HepG2 (cell line): ENCODE results near the gene COMMD1. TPM values are rescaled to one million over a fixed set of nuclear protein-coding genes. Genes with fewer than 3 reads are reported as not detected.

Experiments
- AGO2 ChIP-seq: fragments of 200-400 bp; formaldehyde crosslinking; optimal IDR thresholded peaks from 2 replicates; pipeline ENCODE3; 2017; ENCODE audit warnings: mild to moderate bottlenecking, low read depth, low read length, moderate library complexity
- ARID2 ChIP-seq: sonication (generic); formaldehyde crosslinking; IDR thresholded peaks from 2 replicates; pipeline ENCODE4 v1.8.1; 2022; ENCODE audit warnings: mild to moderate bottlenecking, missing genetic modification reagents, borderline replicate concordance
- BRCA1 ChIP-seq: sonication (generic); formaldehyde crosslinking; IDR thresholded peaks from 2 replicates; pipeline ENCODE4 v1.4.0; 2020; ENCODE audit warnings: missing genetic modification reagents
- GLMP ChIP-seq: sonication (generic); formaldehyde crosslinking; IDR thresholded peaks from 2 replicates; pipeline ENCODE4 v1.9.0; 2021; ENCODE audit warnings: missing genetic modification reagents, mild to moderate bottlenecking, borderline replicate concordance
- HES4 ChIP-seq: sonication (generic); formaldehyde crosslinking; IDR thresholded peaks from 2 replicates; pipeline ENCODE4 v1.9.0; 2021; ENCODE audit warnings: mild to moderate bottlenecking, missing genetic modification reagents, borderline replicate concordance
- HOXD1 ChIP-seq: sonication (generic); formaldehyde crosslinking; IDR thresholded peaks from 2 replicates; pipeline ENCODE4 v1.5.0; 2020; ENCODE audit warnings: missing genetic modification reagents
- IKZF4 ChIP-seq: sonication (generic); formaldehyde crosslinking; IDR thresholded peaks from 2 replicates; pipeline ENCODE4 v1.5.1; 2020; ENCODE audit warnings: borderline replicate concordance, mild to moderate bottlenecking, low read depth, missing genetic modification reagents; ENCODE audit errors: not compliant biosample characterization
- JARID2 ChIP-seq: sonication (generic); formaldehyde crosslinking; IDR thresholded peaks from 2 replicates; pipeline ENCODE4 v1.8.1; 2023; ENCODE audit warnings: missing genetic modification reagents, inconsistent platforms; ENCODE audit not compliant: insufficient replicate concordance
- KAT2B ChIP-seq: fragments of 150-350 bp; IDR thresholded peaks from 2 replicates; pipeline ENCODE4 v1.6.1; 2014; ENCODE audit warnings: low read depth, low read length, borderline replicate concordance
- MAZ ChIP-seq, 2 experiments: sonication (generic) in 1 of 2; formaldehyde crosslinking in 1 of 2; IDR thresholded peaks; 2 replicates each; pipeline versions ENCODE4 v1.5.0 to v1.6.1; 2012 to 2020; ENCODE audit warnings: low read depth in 2 of 2, mild to moderate bottlenecking in 2 of 2, borderline replicate concordance in 1 of 2, improper control_type of control experiment in 1 of 2, low read length in 1 of 2, missing genetic modification reagents in 1 of 2, moderate library complexity in 1 of 2
- POLR2A ChIP-seq, 2 experiments: IDR thresholded peaks; 2 replicates each; pipeline ENCODE4 v1.6.1; 2011; ENCODE audit warnings: low read depth in 2 of 2, low read length in 2 of 2, mild to moderate bottlenecking in 1 of 2, moderate library complexity in 1 of 2; ENCODE audit not compliant: insufficient read depth in 1 of 2
- SOX6 ChIP-seq, 2 experiments: fragments of 450-650 bp in 1 of 2; sonication (generic) in 1 of 2; formaldehyde crosslinking in 1 of 2; IDR thresholded peaks; 2 replicates each; pipeline versions ENCODE4 v1.4.0 to v1.6.1; 2017 to 2020; ENCODE audit warnings: antibody characterized with exemption in 1 of 2, mild to moderate bottlenecking in 1 of 2, missing genetic modification reagents in 1 of 2
- STAT5B ChIP-seq: sonication (generic); formaldehyde crosslinking; IDR thresholded peaks from 2 replicates; pipeline ENCODE4 v1.4.0; 2020; ENCODE audit warnings: missing genetic modification reagents
- TARDBP ChIP-seq: sonication (generic); formaldehyde crosslinking; IDR thresholded peaks from 2 replicates; pipeline ENCODE4 v1.8.0; 2022; ENCODE audit warnings: mild to moderate bottlenecking, missing genetic modification reagents
- ZNF672 ChIP-seq: sonication (generic); formaldehyde crosslinking; IDR thresholded peaks from 2 replicates; pipeline ENCODE4 v1.8.1; 2022; ENCODE audit warnings: missing genetic modification reagents
- ZNF747 ChIP-seq: sonication (generic); formaldehyde crosslinking; IDR thresholded peaks from 2 replicates; pipeline ENCODE4 v1.8.1; 2023; ENCODE audit warnings: missing genetic modification reagents, mild to moderate bottlenecking, borderline replicate concordance
- ZNF800 ChIP-seq: sonication (generic); formaldehyde crosslinking; IDR thresholded peaks from 2 replicates; pipeline ENCODE4 v1.4.0; 2020; ENCODE audit warnings: missing genetic modification reagents
- ZNF878 ChIP-seq: sonication (generic); formaldehyde crosslinking; IDR thresholded peaks from 2 replicates; pipeline ENCODE4 v1.8.1; 2023; ENCODE audit warnings: mild to moderate bottlenecking, missing genetic modification reagents, moderate library complexity
- ZSCAN21 ChIP-seq: sonication (generic); formaldehyde crosslinking; IDR thresholded peaks from 2 replicates; pipeline ENCODE4 v1.8.0; 2022; ENCODE audit warnings: mild to moderate bottlenecking, missing genetic modification reagents, moderate library complexity, borderline replicate concordance
- polyA plus RNA-seq, 8 experiments: library from polyadenylated mRNA; depleted of rRNA in 3 of 8; stranded (reverse) in 7 of 8; unstranded in 1 of 8; fragments of >200 nt; fragmentation: Illumina TruSeq in 4 of 8; extraction: Trizol in 4 of 8; gene quantifications; 2 replicates each; pipeline versions ENCODE4 v1.2.1 to v1.2.3, GENCODE V29; 2011 to 2016; ENCODE audit warnings: low read depth in 4 of 8, missing spikeins in 1 of 8, mixed read lengths in 1 of 8; ENCODE audit not compliant: insufficient read depth in 1 of 8
- total RNA-seq, 5 experiments: library from RNA; depleted of rRNA; stranded (reverse); fragments of >200 nt; fragmentation: Illumina TruSeq; extraction: Trizol; gene quantifications; 2 replicates each; pipeline ENCODE4 v1.2.3, GENCODE V29; 2016; ENCODE audit warnings: low read depth in 1 of 5

The COMMD1 gene
- total and polyA plus RNA-seq, 2 of the 13 experiments (the other 11 are each of a cell fraction or from before 2014, with no cell fraction given), result 25.7 to 105 TPM

- TF ChIP-seq ZNF800 (CRISPR knock-in tag) (no peak), BRCA1 (no peak), SOX6 (IDR thresholded peaks at IDR 0.05) (no peak), SOX6 (CRISPR knock-in tag; IDR thresholded peaks at IDR 0.05) (no peak), ZNF672 (CRISPR knock-in tag) (no peak), GLMP (no peak), HOXD1 (CRISPR knock-in tag) (no peak), ARID2 (0 out of 2 replicates have a peak, but pooled peaks have one; percentile 26), HES4 (CRISPR knock-in tag) (no peak), TARDBP (CRISPR knock-in tag) (no peak), ZSCAN21 (CRISPR knock-in tag) (no peak), STAT5B (CRISPR knock-in tag) (no peak), MAZ (IDR thresholded peaks at IDR 0.05; ENCODE audit: borderline replicate concordance, low read depth, low read length) (no peak), MAZ (CRISPR knock-in tag; IDR thresholded peaks at IDR 0.05; ENCODE audit: low read depth) (no peak), IKZF4 (CRISPR knock-in tag) (peak; percentile 24), ZNF878 (0 out of 2 replicates have a peak, but pooled peaks have one; percentile 11), JARID2 (CRISPR knock-in tag) (no peak), AGO2 (peak; percentile 44), POLR2A (IDR thresholded peaks at IDR 0.05; ENCODE audit: insufficient read depth in 1 of 2, low read depth in 2 of 2, low read length in 2 of 2) (0 out of 4 replicates have a peak, but pooled peaks of 1 of the 2 experiments have one; percentile 34), ZNF747 (no peak), KAT2B (no peak)
These were observed 19.4 kb upstream of the COMMD1 start (continued) for GRCh38 chr2:61885896-61886603.
